HG03432 (cell line): ENCODE measurements around the gene ELP2.
"Not testable (repeated sequence)": the region's sequence is repeated elsewhere in the genome, so short reads cannot be mapped to it uniquely, and the experiment has no call there.

Experiments
- ATAC-seq: cut with Tn5 transposase; IDR thresholded peaks from one replicate; pipeline ENCODE4 v1.9.1; 2021; ENCODE audit warnings: mild to moderate bottlenecking, moderate library complexity; ENCODE audit not compliant: unreplicated experiment

Gene ELP2

GRCh38 chr18:36116771-36117170 lies 12.9 kb upstream of the ELP2 start:
- not testable (repeated sequence) for ATAC-seq

- no peak for ATAC-seq
Measured at GRCh38 chr18:36120297-36120696, 9.4 kb upstream of the ELP2 start.

- ATAC-seq = no peak
Measured at GRCh38 chr18:36124841-36125240, 4.9 kb upstream of the ELP2 start.

- no peak for ATAC-seq
Measured at GRCh38 chr18:36126668-36127067, 3.0 kb upstream of the ELP2 start.

GRCh38 chr18:36127836-36128529 lies 1.7 kb upstream of the ELP2 start:
- no peak for ATAC-seq

GRCh38 chr18:36128530-36128870 lies 1.2 kb upstream of the ELP2 start:
- ATAC-seq = no peak

GRCh38 chr18:36128907-36129299 lies 796 bp upstream of the ELP2 start:
- peak; percentile 25 for ATAC-seq

GRCh38 chr18:36130039-36130831 lies 536 bp downstream of the ELP2 start:
- peak; percentile 22 for ATAC-seq

GRCh38 chr18:36130883-36131653 lies 1.4 kb downstream of the ELP2 start:
- ATAC-seq = no peak

GRCh38 chr18:36131692-36132483 lies 2.2 kb downstream of the ELP2 start:
- ATAC-seq = no peak

GRCh38 chr18:36132756-36133155 lies 3.1 kb downstream of the ELP2 start:
- ATAC-seq = no peak

- no peak for ATAC-seq
Measured at GRCh38 chr18:36135264-36135663, 5.6 kb downstream of the ELP2 start.

GRCh38 chr18:36139245-36139644 lies 9.5 kb downstream of the ELP2 start:
- ATAC-seq = no peak

GRCh38 chr18:36141576-36141975 lies 11.9 kb downstream of the ELP2 start:
- ATAC-seq = no peak

- no peak for ATAC-seq
Measured at GRCh38 chr18:36142751-36143150, 13.1 kb downstream of the ELP2 start.

- ATAC-seq = no peak
Measured at GRCh38 chr18:36143391-36143790, 13.7 kb downstream of the ELP2 start.

GRCh38 chr18:36149514-36150289 lies 20.0 kb downstream of the ELP2 start:
- ATAC-seq = peak; percentile 95

GRCh38 chr18:36152781-36153180 lies 23.1 kb downstream of the ELP2 start:
- ATAC-seq = no peak

- ATAC-seq = no peak
Measured at GRCh38 chr18:36153203-36153602, 23.5 kb downstream of the ELP2 start.

GRCh38 chr18:36153771-36154170 lies 24.1 kb downstream of the ELP2 start:
- no peak for ATAC-seq
